Activated CD8-positive, alpha-beta T cell treated with anti-CD3 and anti-CD28 coated beads, Interleukin-2, amount 10 ng/mL, durations not matched to agents 7 days and 5 days (primary cell): ENCODE data around the gene MICU1. TPM values are rescaled to one million over a fixed set of nuclear protein-coding genes. Genes with fewer than 3 reads are reported as not detected.
"Not testable (repeated sequence)": the region's sequence is repeated elsewhere in the genome, so short reads cannot be mapped to it uniquely, and the experiment has no call there.

Source experiments
- ATAC-seq: fragments of 150-1000 bp; cut with Tn5 transposase; one replicate; pipeline ENCODE4 v1.10.0; 2021; ENCODE audit warnings: moderate library complexity
- CTCF ChIA-PET: fragments of 350-600 bp; sonication (Branson Sonifier 250); formaldehyde crosslinking; loops from one replicate; lab custom pipeline; 2021; ENCODE audit warnings: antibody characterized with exemption; lab: Charles Lee
- POLR2A ChIA-PET: fragments of 350-600 bp; sonication (Branson Sonifier 250); formaldehyde crosslinking; loops from one replicate; lab custom pipeline; 2021; ENCODE audit warnings: antibody characterized with exemption; lab: Charles Lee
- DNase-seq: peaks from one replicate; pipeline ENCODE4 v3.0.0-alpha.2; 2020
- H3K27ac Mint-ChIP-seq: one replicate; pipeline ENCODE4 v1.8.0; 2021; ENCODE audit warnings: mild to moderate bottlenecking, mixed read lengths
- H3K27me3 Mint-ChIP-seq: one replicate; pipeline ENCODE4 v1.8.0; 2021; ENCODE audit warnings: low read depth, mixed read lengths
- H3K36me3 Mint-ChIP-seq: one replicate; pipeline ENCODE4 v1.8.0; 2021; ENCODE audit warnings: low read depth, mixed read lengths
- H3K4me1 Mint-ChIP-seq: one replicate; pipeline ENCODE4 v1.8.0; 2021; ENCODE audit warnings: low read depth, mixed read lengths
- H3K4me3 Mint-ChIP-seq: one replicate; pipeline ENCODE4 v1.8.0; 2021; ENCODE audit warnings: mild to moderate bottlenecking, mixed read lengths
- H3K9me3 Mint-ChIP-seq: one replicate; pipeline ENCODE4 v1.8.0; 2022; ENCODE audit warnings: mixed read lengths; ENCODE audit not compliant: insufficient read depth
- total RNA-seq, 2 experiments: library from RNA; stranded (reverse); gene quantifications; one replicate each; pipeline ENCODE4 v1.2.3, GENCODE V29; 2021

Gene MICU1
- total RNA-seq, 2 experiments from 2014 or later, result 23.4 to 26.9 TPM

DNA sequence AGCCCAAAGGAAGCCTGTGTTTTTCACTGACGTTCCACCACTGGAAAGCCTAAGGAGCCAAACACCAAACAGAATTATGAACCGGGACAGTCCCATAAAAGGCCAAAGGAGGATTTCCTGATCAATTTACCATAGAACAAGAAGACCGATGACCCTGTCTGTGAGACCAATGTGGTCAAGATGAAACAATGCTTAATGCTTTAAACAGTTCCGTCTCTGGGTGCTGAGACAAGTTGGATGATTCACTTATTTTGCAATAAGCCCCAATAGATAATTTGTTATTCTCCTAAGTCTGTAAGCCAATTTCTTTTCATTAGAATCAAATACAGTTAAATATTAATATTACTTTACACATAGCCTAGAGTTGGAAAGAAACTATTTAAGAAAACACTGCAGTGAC is 134.9 kb downstream of the MICU1 start:
- DNase-seq, result no peak
- H3K4me1 Mint-ChIP-seq, result no peaks in the 10 kb centered on the region

DNA sequence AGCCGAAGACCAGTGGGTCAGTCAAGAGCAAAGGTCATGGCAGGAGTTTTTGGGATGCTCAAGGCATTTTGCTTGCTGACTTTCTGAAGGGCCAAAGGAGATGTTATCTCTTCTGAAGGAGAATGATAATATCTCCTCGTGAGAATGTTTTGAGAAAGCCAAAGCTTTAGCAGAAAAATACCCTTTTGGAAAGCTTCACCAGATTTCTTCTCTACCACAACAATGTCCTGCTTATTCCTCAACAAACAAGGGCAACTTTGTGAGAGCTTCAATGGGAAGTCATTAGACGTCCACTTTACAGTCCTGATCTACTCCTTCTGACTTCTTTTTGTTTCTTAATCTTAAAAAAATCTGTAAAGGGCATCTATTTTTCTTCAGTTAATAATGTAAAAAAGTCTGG is 138.4 kb downstream of the MICU1 start:
- H3K4me1 Mint-ChIP-seq, result no peaks in the 10 kb centered on the region
- CTCF ChIA-PET, result no interaction called here
- H3K9me3 Mint-ChIP-seq, result no peaks in the 10 kb centered on the region
- H3K27ac Mint-ChIP-seq, result no peak overlapping the region
- no peak for DNase-seq
- no peaks in the 10 kb centered on the region for H3K36me3 Mint-ChIP-seq
- no peak overlapping the region for H3K4me3 Mint-ChIP-seq
- ATAC-seq, result no peak
- POLR2A ChIA-PET, result no interaction called here
- H3K27me3 Mint-ChIP-seq, result no peaks in the 10 kb centered on the region

More for the DNA sequence above, 134.9 kb downstream of the MICU1 start:
- ChIA-PET CTCF (no interaction called here), POLR2A (no interaction called here)
- no peaks in the 10 kb centered on the region for H3K9me3 Mint-ChIP-seq
- H3K27me3 Mint-ChIP-seq, result no peaks in the 10 kb centered on the region
- no peak for ATAC-seq
- H3K27ac Mint-ChIP-seq, result no peak overlapping the region
- no peak overlapping the region for H3K4me3 Mint-ChIP-seq
- H3K36me3 Mint-ChIP-seq, result no peaks in the 10 kb centered on the region

DNA sequence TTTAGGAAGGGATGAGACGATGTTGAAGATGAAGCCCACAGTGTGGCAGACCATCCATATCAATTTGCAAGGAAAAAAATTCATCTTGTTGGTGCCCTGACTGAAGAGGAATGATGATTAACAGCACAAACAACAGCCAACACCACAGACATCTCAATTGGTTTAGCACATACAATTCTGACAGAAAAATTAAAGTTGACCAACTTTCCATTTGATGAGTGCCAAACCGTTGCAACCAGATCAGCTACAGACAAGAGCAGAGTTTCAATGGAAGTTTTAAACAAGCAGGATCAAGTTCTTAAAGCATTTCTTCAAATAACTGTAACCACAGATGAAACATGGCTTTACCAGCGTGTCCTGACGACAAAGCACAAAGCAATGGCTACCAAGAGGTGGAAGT is 138.8 kb downstream of the MICU1 start:
- H3K4me1 Mint-ChIP-seq, result no peaks in the 10 kb centered on the region
- DNase-seq (no peak), ATAC-seq (no peak)
- H3K4me3 Mint-ChIP-seq, result no peak overlapping the region
- ChIA-PET POLR2A (no interaction called here), CTCF (no interaction called here)
- no peaks in the 10 kb centered on the region for H3K36me3 Mint-ChIP-seq
- H3K9me3 Mint-ChIP-seq, result no peaks in the 10 kb centered on the region
- no peaks in the 10 kb centered on the region for H3K27me3 Mint-ChIP-seq
- H3K27ac Mint-ChIP-seq, result no peak overlapping the region

DNA sequence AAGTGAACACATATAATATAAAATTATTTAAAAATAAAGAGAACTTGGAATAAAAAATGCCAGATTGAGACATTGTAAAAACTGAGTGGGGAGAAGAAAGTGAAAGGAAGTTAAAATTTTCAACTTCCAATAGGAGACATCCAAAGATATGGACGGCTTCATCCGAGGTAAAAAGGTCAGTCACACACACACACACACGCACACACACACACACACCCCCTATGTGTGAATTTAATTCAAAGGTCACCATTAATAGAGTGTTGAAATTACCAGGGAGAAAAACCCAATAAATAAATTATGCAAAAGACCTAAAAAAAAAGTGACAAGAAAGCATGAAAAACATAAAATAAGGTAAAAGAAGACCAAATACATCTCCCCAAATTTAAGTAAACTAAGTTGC is 140.2 kb downstream of the MICU1 start:
- DNase-seq (no peak), ATAC-seq (no peak)
- H3K27ac Mint-ChIP-seq, result no peak overlapping the region
- no peaks in the 10 kb centered on the region for H3K36me3 Mint-ChIP-seq
- no peaks in the 10 kb centered on the region for H3K27me3 Mint-ChIP-seq
- H3K4me1 Mint-ChIP-seq, result no peaks in the 10 kb centered on the region
- no peak overlapping the region for H3K4me3 Mint-ChIP-seq
- no peaks in the 10 kb centered on the region for H3K9me3 Mint-ChIP-seq
- ChIA-PET POLR2A (no interaction called here), CTCF (no interaction called here)

DNA sequence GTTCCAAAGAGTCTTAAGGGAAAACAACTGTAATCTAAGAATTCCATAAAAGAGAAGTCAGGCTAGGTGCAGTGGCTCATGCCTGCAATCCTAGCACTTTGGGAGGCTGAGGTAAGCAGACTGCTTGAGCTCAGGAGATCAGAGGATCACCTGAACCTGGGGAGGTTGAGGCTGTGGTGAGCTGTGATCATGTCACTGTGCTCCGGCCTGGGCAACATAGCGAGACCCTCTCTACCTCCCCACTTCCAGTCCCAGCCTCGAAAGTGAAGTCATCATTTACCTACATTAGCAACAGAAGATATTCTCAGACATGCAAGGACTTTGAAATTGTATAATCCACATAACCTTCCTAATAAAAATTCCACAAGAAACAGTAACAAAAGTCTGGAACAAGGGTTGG is 141.4 kb downstream of the MICU1 start:
- Mint-ChIP-seq H3K4me1 (no peaks in the 10 kb centered on the region), H3K27me3 (no peaks in the 10 kb centered on the region), H3K27ac (no peak overlapping the region), H3K36me3 (no peaks in the 10 kb centered on the region), H3K9me3 (no peaks in the 10 kb centered on the region), H3K4me3 (no peak overlapping the region)
- DNase-seq (no peak), ATAC-seq (no peak)
- CTCF ChIA-PET, result no interaction called here
- POLR2A ChIA-PET, result no interaction called here

DNA sequence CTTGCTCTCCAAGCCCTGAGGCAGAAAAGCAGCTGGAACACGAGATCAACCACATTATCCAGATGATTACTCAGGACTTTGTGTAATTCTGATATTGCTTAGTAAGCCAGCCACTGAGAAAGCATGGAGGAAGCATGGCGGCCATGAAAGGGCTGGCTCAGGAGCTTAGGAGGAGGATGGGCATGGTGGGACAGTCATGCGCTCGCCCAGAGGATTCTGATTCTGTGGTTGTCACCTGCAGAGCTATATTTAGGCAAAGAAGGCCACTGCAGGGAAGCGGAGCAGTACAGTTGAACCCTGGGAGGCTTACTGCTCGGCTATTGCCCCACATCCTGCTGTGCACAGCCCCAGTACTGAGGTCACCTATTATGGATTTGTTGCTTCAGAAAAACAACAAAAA is 142.4 kb downstream of the MICU1 start:
- ATAC-seq, result no peak
- no peak overlapping the region for H3K27ac Mint-ChIP-seq

DNA sequence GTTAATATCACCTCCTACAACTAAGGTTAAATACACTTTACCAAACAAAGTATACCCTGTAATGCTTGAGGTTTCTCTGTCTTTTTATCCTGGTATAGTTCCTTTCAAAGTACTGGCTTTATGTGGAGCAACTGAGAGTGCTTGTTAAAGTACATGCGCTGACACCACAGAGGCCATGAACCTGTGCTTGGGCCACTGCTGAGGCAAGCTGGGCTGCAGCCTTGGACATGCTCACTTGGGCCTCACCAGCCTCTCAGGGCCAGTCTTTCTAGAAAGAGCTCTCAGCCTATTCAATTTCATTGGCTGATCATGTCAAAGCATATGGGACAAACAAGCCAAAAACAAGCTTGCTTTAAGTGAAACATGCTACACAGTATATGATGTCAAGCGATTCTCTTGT is 145.0 kb downstream of the MICU1 start:
- POLR2A ChIA-PET, result no interaction called here
- Mint-ChIP-seq H3K27ac (no peak overlapping the region), H3K36me3 (peaks cover 3% of the 10 kb centered on the region), H3K4me3 (no peak overlapping the region), H3K9me3 (no peaks in the 10 kb centered on the region), H3K4me1 (no peaks in the 10 kb centered on the region), H3K27me3 (no peaks in the 10 kb centered on the region)
- ATAC-seq (no peak), DNase-seq (no peak)
- CTCF ChIA-PET, result no interaction called here

More for the DNA sequence above, 142.4 kb downstream of the MICU1 start:
- Mint-ChIP-seq H3K4me1 (no peaks in the 10 kb centered on the region), H3K27me3 (no peaks in the 10 kb centered on the region), H3K9me3 (no peaks in the 10 kb centered on the region), H3K36me3 (no peaks in the 10 kb centered on the region), H3K4me3 (no peak overlapping the region)
- ChIA-PET POLR2A (no interaction called here), CTCF (no interaction called here)
- no peak for DNase-seq

DNA sequence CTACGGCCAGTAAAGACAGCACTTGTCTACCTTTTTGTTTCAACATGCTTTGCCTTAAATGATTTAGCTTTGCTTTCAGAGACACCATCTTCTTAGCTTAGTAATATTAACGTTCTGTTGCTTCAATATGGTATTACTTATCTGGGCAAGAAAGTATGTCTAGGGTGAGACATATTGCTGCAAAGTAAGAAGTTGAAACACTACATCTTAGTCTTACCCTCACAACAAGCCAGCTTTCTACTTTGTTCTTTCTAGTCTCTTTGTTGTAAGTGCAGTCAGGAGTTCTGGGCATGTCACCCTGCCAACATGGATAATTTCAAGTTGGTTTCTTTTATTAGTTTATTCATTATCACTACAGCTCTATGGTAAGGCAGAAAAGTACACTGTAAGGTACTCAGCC is 148.4 kb downstream of the MICU1 start:
- ATAC-seq (no peak), DNase-seq (no peak)
- H3K27me3 Mint-ChIP-seq, result no peaks in the 10 kb centered on the region
- peaks cover 14% of the 10 kb centered on the region for H3K36me3 Mint-ChIP-seq
- H3K4me1 Mint-ChIP-seq, result no peaks in the 10 kb centered on the region
- CTCF ChIA-PET, result no interaction called here
- POLR2A ChIA-PET, result no interaction called here
- H3K9me3 Mint-ChIP-seq, result no peaks in the 10 kb centered on the region
- H3K4me3 Mint-ChIP-seq, result no peak overlapping the region
- H3K27ac Mint-ChIP-seq, result no peak overlapping the region

DNA sequence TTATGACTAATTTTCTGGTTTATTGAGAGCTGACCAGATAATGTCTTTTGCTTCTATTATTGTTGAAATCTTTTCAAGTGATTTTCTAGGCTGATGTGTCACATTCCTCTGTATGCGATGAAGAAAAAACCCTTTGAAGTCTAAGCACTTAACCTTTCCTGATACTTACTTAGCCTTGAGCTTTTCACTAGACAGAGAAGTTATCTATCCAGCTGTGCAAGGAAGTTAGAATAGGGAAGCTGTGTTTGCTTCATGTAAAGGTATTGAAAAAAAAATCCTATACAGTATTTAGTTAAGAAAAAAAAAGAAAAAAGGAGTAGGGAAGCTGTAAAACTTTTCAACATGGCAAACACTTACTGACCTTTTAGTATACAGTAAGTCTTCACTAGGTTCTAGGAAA is 153.6 kb downstream of the MICU1 start:
- H3K4me1 Mint-ChIP-seq, result no peaks in the 10 kb centered on the region
- H3K27me3 Mint-ChIP-seq, result no peaks in the 10 kb centered on the region
- ATAC-seq, result no peak
- no peak for DNase-seq
- H3K36me3 Mint-ChIP-seq, result peaks cover 20% of the 10 kb centered on the region
- ChIA-PET CTCF (no interaction called here), POLR2A (no interaction called here)
- H3K4me3 Mint-ChIP-seq, result no peak overlapping the region
- no peak overlapping the region for H3K27ac Mint-ChIP-seq
- H3K9me3 Mint-ChIP-seq, result no peaks in the 10 kb centered on the region

DNA sequence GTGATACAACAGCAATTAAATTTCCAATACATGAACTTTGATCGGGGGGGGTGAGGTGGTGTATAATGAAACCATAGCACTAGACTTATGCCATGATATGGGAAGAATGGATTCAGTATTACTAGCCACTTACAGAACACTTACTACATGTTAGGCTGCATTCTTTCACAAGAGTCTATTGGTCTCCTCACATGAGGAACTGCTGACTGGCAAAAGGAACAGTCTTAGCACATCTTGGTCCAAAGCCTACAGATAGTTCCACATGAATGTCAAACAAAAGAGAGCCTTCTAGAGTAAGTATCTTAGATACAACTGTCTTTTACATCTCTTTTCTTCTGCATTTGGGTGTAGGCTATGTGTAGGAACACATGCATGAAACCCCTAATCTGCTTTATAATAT is 155.2 kb downstream of the MICU1 start:
- ATAC-seq (no peak), DNase-seq (no peak)
- ChIA-PET CTCF (no interaction called here), POLR2A (no interaction called here)
- peaks cover 17% of the 10 kb centered on the region for H3K36me3 Mint-ChIP-seq
- H3K4me3 Mint-ChIP-seq, result no peak overlapping the region
- no peaks in the 10 kb centered on the region for H3K27me3 Mint-ChIP-seq
- no peaks in the 10 kb centered on the region for H3K9me3 Mint-ChIP-seq
- no peaks in the 10 kb centered on the region for H3K4me1 Mint-ChIP-seq
- H3K27ac Mint-ChIP-seq, result no peak overlapping the region

DNA sequence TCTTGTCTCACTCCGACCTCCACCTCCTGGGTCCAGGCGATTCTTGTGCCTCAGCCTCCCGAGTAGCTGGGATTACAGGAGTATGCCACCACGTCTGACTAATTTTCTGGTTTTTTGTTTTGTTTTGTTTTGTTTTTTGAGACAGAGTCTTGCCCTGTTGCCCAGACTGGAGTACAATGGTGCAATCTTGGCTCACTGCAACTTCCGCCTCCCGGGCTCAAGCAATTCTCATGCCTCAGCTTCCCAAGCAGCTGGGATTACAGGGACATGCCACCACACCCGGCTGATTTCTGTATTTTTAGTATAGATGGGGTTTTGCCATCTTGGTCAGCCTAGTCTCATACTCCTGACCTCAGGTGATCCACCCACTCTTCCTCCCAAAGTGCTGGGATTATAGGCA is 158.8 kb downstream of the MICU1 start:
- ATAC-seq, H3K4me3 Mint-ChIP-seq, H3K36me3 Mint-ChIP-seq, H3K4me1 Mint-ChIP-seq, CTCF ChIA-PET, H3K9me3 Mint-ChIP-seq, H3K27me3 Mint-ChIP-seq, DNase-seq: not testable (repeated sequence)
- H3K27ac Mint-ChIP-seq, result peak overlapping the region; percentile 15
- POLR2A ChIA-PET, result interaction anchor here (0.6 kb wide), 1 partner anchor 1592 kb away, joined by 3 read pairs; no protein-coding TSS in a partner anchor

DNA sequence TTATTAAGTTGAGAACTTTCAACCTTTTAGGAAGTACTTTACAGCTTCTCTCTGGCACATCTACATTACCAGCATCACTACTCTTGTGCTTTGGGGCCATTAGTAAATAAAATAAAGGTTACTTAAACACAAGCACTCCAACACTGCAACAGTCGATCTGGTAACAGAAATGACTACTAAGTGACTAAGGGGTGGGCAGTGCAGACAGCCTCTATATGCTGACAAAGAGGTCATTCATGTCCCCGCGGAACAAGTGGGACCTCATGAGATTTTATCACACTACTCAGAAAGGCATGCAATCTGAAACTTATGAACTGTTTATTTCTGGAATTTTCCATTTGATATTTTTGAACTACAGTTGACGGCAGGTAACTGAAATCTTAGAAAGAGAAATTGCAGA is 159.9 kb downstream of the MICU1 start:
- Mint-ChIP-seq H3K27ac (no peak overlapping the region), H3K27me3 (no peaks in the 10 kb centered on the region), H3K36me3 (peaks cover 5% of the 10 kb centered on the region), H3K4me3 (no peak overlapping the region), H3K4me1 (no peaks in the 10 kb centered on the region), H3K9me3 (no peaks in the 10 kb centered on the region)
- ChIA-PET POLR2A (interaction anchor here (0.6 kb wide), 1 partner anchor 10 kb away, joined by 3 read pairs; no protein-coding TSS in a partner anchor), CTCF (no interaction called here)
- no peak for ATAC-seq
- DNase-seq, result no peak

DNA sequence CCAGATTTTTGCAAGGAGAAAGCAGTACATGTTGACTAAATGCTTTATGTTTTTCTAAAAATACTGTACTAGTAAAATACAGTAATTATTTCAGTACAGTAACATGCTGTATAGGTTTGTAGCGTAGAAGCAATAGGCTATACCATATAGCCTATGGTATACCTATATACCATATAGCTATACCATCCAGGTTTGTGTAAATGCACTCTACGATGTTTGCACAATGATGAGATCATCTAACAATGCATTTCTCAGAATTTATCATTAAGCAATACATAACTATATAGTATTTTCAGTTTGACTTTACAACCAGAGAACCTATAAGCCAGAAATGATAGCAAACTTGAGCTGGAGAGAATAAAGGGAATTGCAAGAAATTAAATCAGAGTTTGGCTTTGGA is 161.4 kb downstream of the MICU1 start:
- no peaks in the 10 kb centered on the region for H3K4me1 Mint-ChIP-seq
- ChIA-PET CTCF (no interaction called here), POLR2A (no interaction called here)
- H3K27ac Mint-ChIP-seq, result no peak overlapping the region
- no peak for ATAC-seq
- no peak for DNase-seq
- H3K36me3 Mint-ChIP-seq, result no peaks in the 10 kb centered on the region
- no peak overlapping the region for H3K4me3 Mint-ChIP-seq
- no peaks in the 10 kb centered on the region for H3K27me3 Mint-ChIP-seq
- no peaks in the 10 kb centered on the region for H3K9me3 Mint-ChIP-seq
